ENCODE measurements around the gene SAMD8.

SAMD8 gene

GRCh38 chr10:75083972-75084833, 27.3 kb upstream of the SAMD8 start:
- peak in 9 of 42 donors; percentile 18 to 68 (median 28) for DNase-seq
- intact Hi-C loops (cut with DNase I): no loop called here

GRCh38 chr10:75084834-75085384, 26.5 kb upstream of the SAMD8 start:
- intact Hi-C loops (cut with DNase I): no loop called here
- DNase-seq: no peak

GRCh38 chr10:75086278-75086934, 25.1 kb upstream of the SAMD8 start:
- intact Hi-C loops (cut with DNase I): no loop called here
- no peak for DNase-seq

GRCh38 chr10:75088640-75089039, 22.8 kb upstream of the SAMD8 start:
- intact Hi-C loops (cut with DNase I): no loop called here
- no peak for DNase-seq

GRCh38 chr10:75089634-75090033, 21.8 kb upstream of the SAMD8 start:
- intact Hi-C loops (cut with DNase I): no loop called here
- no peak for DNase-seq

GRCh38 chr10:75091146-75091545, 20.3 kb upstream of the SAMD8 start:
- no peak for DNase-seq
- intact Hi-C loops (cut with DNase I): no loop called here

GRCh38 chr10:75094465-75094864, 17.0 kb upstream of the SAMD8 start:
- no peak for DNase-seq
- intact Hi-C loops (cut with DNase I): no loop called here

- intact Hi-C loops (cut with DNase I): no loop called here
- DNase-seq: no peak
These were observed 15.8 kb upstream of the SAMD8 start for GRCh38 chr10:75095631-75096030.

- DNase-seq: no peak
- intact Hi-C loops (cut with DNase I): no loop called here
These were observed 14.7 kb upstream of the SAMD8 start for GRCh38 chr10:75096749-75097148.

GRCh38 chr10:75097666-75098285, 13.7 kb upstream of the SAMD8 start:
- intact Hi-C loops (cut with DNase I): no loop called here
- peak in 1 of 42 donors; percentile 5 for DNase-seq

- intact Hi-C loops (cut with DNase I): no loop called here
- no peak for DNase-seq
These were observed 12.4 kb upstream of the SAMD8 start for GRCh38 chr10:75098902-75099673.

- intact Hi-C loops (cut with DNase I): loop anchor here (5.0 to 10.0 kb wide), 2 partner anchors 275 to 833 kb away; partner anchors contain the start of gene KAT6B
- peak; percentile 71 to 94 (median 84) for DNase-seq
These were observed 11.3 kb upstream of the SAMD8 start for GRCh38 chr10:75099952-75100763.

GRCh38 chr10:75100764-75101291, 10.6 kb upstream of the SAMD8 start:
- DNase-seq: no peak
- intact Hi-C loops (cut with DNase I): loop anchor here (5.0 to 10.0 kb wide), 2 partner anchors 276 to 834 kb away; partner anchors contain the start of gene KAT6B

GRCh38 chr10:75101416-75102251, 9.8 kb upstream of the SAMD8 start:
- peak in 2 of 42 donors; percentile 18 to 38 for DNase-seq
- intact Hi-C loops (cut with DNase I): loop anchor here (5.0 to 10.0 kb wide), 2 partner anchors 277 to 834 kb away; partner anchors contain the start of gene KAT6B

- DNase-seq: peak in 2 of 42 donors; percentile 29 to 33
- intact Hi-C loops (cut with DNase I): loop anchor here (5.0 to 10.0 kb wide), 2 partner anchors 278 to 836 kb away; partner anchors contain the start of gene KAT6B
These were observed 8.4 kb upstream of the SAMD8 start for GRCh38 chr10:75102830-75103673.
